NCI-H2171 treated with DMSO at 0.1 percent for 48 hours (cell line): ENCODE measurements around the gene NREP.

Experiments
- DNase-seq: peaks from one replicate; lab custom pipeline; 2025; lab: John Stamatoyannopoulos, UW

The NREP gene

GRCh38 chr5:111756581-111757354 is at the start of gene NREP:
NREP (minus strand) TSS chr5:111757194; CDS start chr5:111755772, 1,422 bp downstream.
- DNase-seq: peak; percentile 81

GRCh38 chr5:111806753-111807152 is 49.8 kb upstream of the NREP start:
- DNase-seq: no peak

- no peak for DNase-seq
Measured at GRCh38 chr5:111806156-111806555, 49.2 kb upstream of the NREP start.

GRCh38 chr5:111805071-111805470 is 48.1 kb upstream of the NREP start:
- DNase-seq: no peak

GRCh38 chr5:111800351-111800750 is 43.4 kb upstream of the NREP start:
- no peak for DNase-seq

GRCh38 chr5:111795142-111795541 is 38.1 kb upstream of the NREP start:
- DNase-seq: no peak

- no peak for DNase-seq
Measured at GRCh38 chr5:111792471-111793058, 35.6 kb upstream of the NREP start.

GRCh38 chr5:111790295-111790694 is 33.3 kb upstream of the NREP start:
- no peak for DNase-seq

GRCh38 chr5:111787006-111787405 is 30.0 kb upstream of the NREP start:
- DNase-seq: no peak

- no peak for DNase-seq
Measured at GRCh38 chr5:111784491-111785181, 27.6 kb upstream of the NREP start.

GRCh38 chr5:111783537-111783936 is 26.5 kb upstream of the NREP start:
- no peak for DNase-seq

- no peak for DNase-seq
Measured at GRCh38 chr5:111782216-111782615, 25.2 kb upstream of the NREP start.

GRCh38 chr5:111781200-111781599 is 24.2 kb upstream of the NREP start:
- DNase-seq: no peak

GRCh38 chr5:111779922-111780292 is 22.9 kb upstream of the NREP start:
- peak; percentile 1 for DNase-seq

GRCh38 chr5:111779260-111779921 is 22.4 kb upstream of the NREP start:
- DNase-seq: no peak

- DNase-seq: no peak
Measured at GRCh38 chr5:111776913-111777781, 20.2 kb upstream of the NREP start.

GRCh38 chr5:111775224-111775623 is 18.2 kb upstream of the NREP start:
- no peak for DNase-seq

- peak; percentile 18 for DNase-seq
Measured at GRCh38 chr5:111774525-111774924, 17.5 kb upstream of the NREP start.

- peak; percentile 40 for DNase-seq
Measured at GRCh38 chr5:111772456-111773122, 15.6 kb upstream of the NREP start.

- no peak for DNase-seq
Measured at GRCh38 chr5:111769541-111769940, 12.5 kb upstream of the NREP start.
